LNCaP clone FGC (cell line): ENCODE measurements around the gene REV3L.
"Not testable (repeated sequence)": the region's sequence is repeated elsewhere in the genome, so short reads cannot be mapped to it uniquely, and the experiment has no call there.

Experiments used
- DNase-seq: peaks from one replicate; pipeline ENCODE4 v3.0.0-alpha.2; 2011; ENCODE audit warnings: low read depth
- H3K4me3 ChIP-seq: 2 replicates; pipeline ENCODE4 v1.5.1; 2011; ENCODE audit warnings: mild to moderate bottlenecking, low read depth, low read length, control low read depth
- TF ChIP-seq, protein P1 (sequence below): IDR thresholded peaks from 2 replicates; pipeline ENCODE4 v1.5.1; 2012; ENCODE audit warnings: mild to moderate bottlenecking; ENCODE audit not compliant: control insufficient read depth, insufficient read depth; ENCODE audit errors: extremely low read depth

The REV3L gene

DNA sequence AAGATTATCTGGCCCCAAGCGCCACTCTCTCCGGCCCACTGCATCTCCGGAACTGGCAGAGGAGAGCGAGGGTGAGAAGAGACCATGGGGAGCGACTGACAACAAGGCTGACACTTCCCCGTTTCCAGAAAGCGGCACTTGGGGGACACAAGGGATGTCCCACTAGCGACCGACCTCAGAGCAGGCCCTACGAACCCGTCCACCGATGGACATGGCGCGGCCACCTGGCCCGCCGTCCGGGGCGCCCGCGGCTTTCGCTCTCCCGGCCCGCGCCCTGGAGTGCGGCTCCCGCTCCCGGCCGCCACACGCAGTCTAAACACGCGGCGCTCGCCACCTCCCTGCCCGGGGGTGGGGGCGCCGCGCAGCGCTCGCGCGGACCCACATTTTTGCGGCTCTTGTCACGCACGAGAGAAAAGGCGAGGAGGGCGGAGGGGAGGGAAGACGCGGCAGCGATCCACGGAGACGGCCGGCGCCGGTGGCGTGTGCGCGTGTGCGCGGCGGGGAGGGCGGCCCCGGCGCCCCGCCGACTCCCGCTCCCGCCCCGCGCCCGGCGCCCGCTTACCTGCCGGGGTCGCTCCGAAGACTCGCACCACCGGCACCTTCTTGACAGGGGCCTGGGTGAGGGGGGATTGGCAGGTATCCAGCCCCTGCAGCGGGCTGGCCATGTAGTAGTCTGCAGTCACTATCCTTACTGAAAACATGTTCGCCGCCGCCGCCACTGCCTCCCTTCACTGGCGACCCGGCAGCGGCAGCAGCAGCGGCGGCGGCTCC, 645 bp downstream of the REV3L start:
- TF ChIP-seq, protein P1, sequence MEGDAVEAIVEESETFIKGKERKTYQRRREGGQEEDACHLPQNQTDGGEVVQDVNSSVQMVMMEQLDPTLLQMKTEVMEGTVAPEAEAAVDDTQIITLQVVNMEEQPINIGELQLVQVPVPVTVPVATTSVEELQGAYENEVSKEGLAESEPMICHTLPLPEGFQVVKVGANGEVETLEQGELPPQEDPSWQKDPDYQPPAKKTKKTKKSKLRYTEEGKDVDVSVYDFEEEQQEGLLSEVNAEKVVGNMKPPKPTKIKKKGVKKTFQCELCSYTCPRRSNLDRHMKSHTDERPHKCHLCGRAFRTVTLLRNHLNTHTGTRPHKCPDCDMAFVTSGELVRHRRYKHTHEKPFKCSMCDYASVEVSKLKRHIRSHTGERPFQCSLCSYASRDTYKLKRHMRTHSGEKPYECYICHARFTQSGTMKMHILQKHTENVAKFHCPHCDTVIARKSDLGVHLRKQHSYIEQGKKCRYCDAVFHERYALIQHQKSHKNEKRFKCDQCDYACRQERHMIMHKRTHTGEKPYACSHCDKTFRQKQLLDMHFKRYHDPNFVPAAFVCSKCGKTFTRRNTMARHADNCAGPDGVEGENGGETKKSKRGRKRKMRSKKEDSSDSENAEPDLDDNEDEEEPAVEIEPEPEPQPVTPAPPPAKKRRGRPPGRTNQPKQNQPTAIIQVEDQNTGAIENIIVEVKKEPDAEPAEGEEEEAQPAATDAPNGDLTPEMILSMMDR: no peak
- DNase-seq: no peak
- H3K4me3 ChIP-seq: peak overlapping the region; percentile 69

DNA sequence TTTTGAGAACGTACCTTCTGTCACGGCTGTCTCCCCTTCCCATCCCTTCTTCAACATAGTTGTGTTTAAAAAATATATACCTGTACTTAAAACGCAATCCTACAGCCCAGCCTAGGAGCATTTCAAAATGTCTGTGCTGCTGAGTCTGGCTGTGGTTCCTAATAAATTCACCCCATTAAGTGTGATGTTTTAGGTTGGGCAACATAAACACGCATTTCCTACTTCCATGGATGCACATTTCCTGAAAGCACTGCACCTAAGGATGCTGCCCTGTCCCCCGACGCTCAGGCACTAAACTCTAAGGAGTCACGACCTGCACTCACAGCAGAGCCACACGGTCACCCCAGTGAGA, 1.2 kb downstream of the REV3L start:
- TF ChIP-seq, protein P1: no peak
- DNase-seq: no peak
- H3K4me3 ChIP-seq: peak overlapping the region; percentile 69

GRCh38 chr6:111480988-111481822, 1.8 kb downstream of the REV3L start:
- TF ChIP-seq, protein P1: no peak
- no peak for DNase-seq
- peak overlapping the region; percentile 69 for H3K4me3 ChIP-seq

DNA sequence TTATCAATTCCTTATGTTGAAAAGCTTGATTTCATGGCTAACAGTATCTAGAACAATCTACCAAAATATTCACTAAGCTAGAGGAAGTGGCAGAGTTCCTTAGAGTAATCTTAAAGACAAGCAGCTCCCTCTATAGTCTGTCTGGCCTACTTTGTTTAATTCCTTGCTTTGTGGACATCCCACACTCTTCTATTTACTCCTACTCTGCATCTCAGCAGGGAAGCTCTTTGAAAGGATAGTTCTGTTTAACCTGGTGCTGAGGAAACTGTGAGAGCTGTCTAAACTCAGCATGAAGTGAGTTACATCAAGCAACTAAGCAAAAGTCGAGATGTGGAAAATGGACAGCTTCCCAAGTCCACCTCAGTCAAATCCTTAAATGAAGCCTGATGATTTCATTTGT, 4.3 kb downstream of the REV3L start:
- peak; percentile 88 for DNase-seq
- H3K4me3 ChIP-seq: no peak overlapping the region
- TF ChIP-seq, protein P1: peak; percentile 68

DNA sequence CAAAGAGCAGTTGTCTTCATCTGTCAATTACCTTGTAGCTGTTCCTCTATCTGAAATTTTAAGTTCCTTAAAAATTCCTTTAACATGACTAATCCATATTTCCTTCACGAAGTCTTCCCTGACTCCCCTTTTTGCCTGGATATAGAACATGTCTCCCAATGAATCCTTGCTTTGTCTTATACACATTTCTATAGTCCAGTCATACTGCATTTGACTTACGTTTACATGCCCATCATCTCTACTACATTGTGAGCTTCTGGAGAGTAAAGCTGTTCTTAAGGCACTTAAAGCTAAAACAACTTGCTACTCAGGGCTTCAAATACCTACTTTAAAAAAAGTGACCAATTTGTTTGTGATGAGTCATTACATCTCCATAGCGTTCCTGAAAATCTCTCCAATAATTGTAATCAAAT, 4.9 kb downstream of the REV3L start:
- TF ChIP-seq, protein P1: no peak
- no peak overlapping the region for H3K4me3 ChIP-seq
- no peak for DNase-seq

GRCh38 chr6:111477481-111477938, 5.5 kb downstream of the REV3L start:
- TF ChIP-seq, protein P1: no peak
- no peak for DNase-seq
- H3K4me3 ChIP-seq: no peak overlapping the region

DNA sequence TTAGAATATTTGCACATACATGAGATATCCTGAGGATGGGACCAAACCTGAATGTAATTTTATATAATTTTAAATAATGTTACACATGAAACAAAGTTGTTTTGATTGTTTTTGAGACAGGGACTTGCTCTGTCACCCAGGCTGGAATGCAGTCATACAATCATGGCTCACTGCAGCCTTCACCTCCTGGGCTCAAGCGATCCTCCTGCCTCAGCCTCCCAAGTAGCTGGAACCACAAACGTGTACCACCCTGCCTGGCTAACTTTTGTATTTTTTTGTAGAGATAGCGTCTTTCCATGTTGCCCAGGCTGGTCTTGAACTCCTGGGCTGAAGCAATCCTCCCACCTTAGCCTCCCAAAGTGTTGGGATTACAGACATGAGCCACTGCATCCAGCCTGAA, 7.0 kb downstream of the REV3L start:
- not testable (repeated sequence) for DNase-seq, H3K4me3 ChIP-seq
